Measurements from ENCODE around the gene ANAPC16.

GRCh38 chr10:72283131-72283530 lies 67.3 kb downstream of the ANAPC16 start:
- no peak for TF ChIP-seq CTCF (IDR thresholded peaks at IDR 0.05)
- TF ChIP-seq POLR2A (IDR thresholded peaks at IDR 0.05): no peak
